Adrenal gland (tissue), 5 donors: ENCODE data around the gene WDR48.

Experiments
- POLR2A ChIP-seq, 2 donors: fragments of 450-650 bp; IDR thresholded peaks; one replicate each; pipeline ENCODE4 v1.6.1; 2017; ENCODE audit warnings: antibody characterized with exemption in 2 of 2, mild to moderate bottlenecking in 2 of 2, moderate library complexity in 1 of 2
- TF ChIP-seq, protein P1 (sequence below), 6 experiments: fragments of 450-650 bp in 4 of 6; fragments of 200-600 bp in 2 of 6; sonication (generic) in 1 of 6; IDR thresholded peaks; 1 replicate in 5 of 6; 2 replicates in 1 of 6; pipeline versions ENCODE4 v1.5.1 to v1.8.0; 2016 to 2021; ENCODE audit warnings: antibody characterized with exemption in 6 of 6, mild to moderate bottlenecking in 2 of 6, moderate library complexity in 1 of 6
- donor health status: DM: no; HTN: no; CAD: no.

DNA sequence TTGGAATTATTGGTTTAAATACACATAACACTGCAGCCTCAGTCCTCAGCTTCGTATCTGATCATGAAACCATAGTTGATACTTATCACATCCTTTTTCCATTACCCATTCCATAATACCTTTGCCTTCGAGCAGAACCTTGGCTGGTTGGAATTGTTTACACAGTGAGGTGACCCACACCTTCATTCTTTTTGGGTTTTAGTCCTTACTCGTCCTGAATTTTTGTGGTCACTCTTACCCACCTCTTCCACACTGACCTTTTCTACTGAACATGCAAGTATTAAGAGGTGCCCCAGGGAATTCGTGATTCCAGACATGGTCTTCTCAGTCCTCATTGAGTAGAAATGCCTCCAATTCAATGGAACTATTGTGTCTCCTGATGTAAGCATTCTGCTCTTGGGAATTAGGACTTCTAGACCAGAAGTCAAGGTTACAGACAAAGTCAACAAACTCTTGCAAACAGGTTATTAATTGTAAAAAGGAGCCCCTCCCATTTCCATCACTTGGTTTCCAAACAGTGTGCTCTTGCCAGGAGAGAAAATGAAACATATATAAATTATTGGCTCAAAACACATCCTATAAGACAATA lies 37.8 kb upstream of the WDR48 start:
- no peak for TF ChIP-seq POLR2A (IDR thresholded peaks at IDR 0.05)
- TF ChIP-seq, protein P1, sequence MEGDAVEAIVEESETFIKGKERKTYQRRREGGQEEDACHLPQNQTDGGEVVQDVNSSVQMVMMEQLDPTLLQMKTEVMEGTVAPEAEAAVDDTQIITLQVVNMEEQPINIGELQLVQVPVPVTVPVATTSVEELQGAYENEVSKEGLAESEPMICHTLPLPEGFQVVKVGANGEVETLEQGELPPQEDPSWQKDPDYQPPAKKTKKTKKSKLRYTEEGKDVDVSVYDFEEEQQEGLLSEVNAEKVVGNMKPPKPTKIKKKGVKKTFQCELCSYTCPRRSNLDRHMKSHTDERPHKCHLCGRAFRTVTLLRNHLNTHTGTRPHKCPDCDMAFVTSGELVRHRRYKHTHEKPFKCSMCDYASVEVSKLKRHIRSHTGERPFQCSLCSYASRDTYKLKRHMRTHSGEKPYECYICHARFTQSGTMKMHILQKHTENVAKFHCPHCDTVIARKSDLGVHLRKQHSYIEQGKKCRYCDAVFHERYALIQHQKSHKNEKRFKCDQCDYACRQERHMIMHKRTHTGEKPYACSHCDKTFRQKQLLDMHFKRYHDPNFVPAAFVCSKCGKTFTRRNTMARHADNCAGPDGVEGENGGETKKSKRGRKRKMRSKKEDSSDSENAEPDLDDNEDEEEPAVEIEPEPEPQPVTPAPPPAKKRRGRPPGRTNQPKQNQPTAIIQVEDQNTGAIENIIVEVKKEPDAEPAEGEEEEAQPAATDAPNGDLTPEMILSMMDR (IDR thresholded peaks at IDR 0.05): no peak
